Breast epithelium (tissue), 3 donors: ENCODE data around the gene EMILIN3.

Source experiments
- POLR2AphosphoS5 ChIP-seq, 3 donors: sonication (generic); formaldehyde crosslinking; IDR thresholded peaks; one replicate each; pipeline ENCODE4 v1.6.1; 2017; ENCODE audit warnings: antibody characterized with exemption in 3 of 3
- TF ChIP-seq, protein P1 (sequence below), 3 donors: fragments of 450-650 bp; IDR thresholded peaks; one replicate each; pipeline ENCODE4 v1.5.1; 2016 to 2017; ENCODE audit warnings: antibody characterized with exemption in 3 of 3, mild to moderate bottlenecking in 3 of 3, moderate library complexity in 3 of 3

DNA sequence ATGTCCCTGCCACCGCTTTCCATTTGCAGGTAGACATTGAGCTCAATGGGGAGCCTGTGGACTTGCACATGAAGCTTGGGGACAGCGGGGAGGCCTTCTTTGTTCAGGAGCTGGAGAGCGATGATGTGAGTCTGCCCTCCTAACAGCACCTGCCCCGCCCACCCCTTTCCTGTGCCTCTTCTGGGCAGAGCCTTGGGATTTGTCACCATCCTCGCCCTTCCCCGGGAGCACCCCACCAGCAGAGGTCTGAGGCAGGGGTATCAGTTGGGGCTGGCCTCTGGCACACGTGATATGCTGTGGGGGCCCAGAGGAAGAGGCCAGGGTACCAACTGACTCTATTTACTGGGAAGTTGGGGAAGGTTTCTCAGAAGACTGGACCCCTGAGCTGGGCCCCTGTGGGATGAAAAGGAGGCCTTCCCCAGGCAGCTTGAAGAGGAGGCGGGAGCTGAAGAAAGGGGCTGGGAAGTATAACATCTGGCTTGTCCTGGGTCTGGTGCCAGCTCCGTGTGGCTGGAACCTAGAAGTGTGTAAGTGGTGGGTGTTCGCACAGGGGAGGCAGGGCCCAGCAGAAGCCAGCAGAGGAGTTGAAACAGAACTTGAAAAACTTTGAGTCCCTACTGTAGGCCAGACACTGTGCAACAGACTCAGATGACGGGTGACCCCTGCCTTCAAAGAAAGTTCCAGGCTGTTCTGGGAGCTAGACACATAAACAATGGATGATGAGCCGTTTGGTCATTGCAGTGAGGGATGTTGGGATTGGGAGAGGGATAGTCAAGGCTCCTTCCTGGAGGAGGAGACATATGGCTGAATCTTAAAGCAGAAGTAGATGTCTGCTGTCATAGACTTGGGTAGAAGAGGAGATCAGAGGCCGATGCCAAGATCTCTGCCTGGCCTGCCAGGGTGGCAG, 18.8 kb downstream of the EMILIN3 start:
- TF ChIP-seq, protein P1, sequence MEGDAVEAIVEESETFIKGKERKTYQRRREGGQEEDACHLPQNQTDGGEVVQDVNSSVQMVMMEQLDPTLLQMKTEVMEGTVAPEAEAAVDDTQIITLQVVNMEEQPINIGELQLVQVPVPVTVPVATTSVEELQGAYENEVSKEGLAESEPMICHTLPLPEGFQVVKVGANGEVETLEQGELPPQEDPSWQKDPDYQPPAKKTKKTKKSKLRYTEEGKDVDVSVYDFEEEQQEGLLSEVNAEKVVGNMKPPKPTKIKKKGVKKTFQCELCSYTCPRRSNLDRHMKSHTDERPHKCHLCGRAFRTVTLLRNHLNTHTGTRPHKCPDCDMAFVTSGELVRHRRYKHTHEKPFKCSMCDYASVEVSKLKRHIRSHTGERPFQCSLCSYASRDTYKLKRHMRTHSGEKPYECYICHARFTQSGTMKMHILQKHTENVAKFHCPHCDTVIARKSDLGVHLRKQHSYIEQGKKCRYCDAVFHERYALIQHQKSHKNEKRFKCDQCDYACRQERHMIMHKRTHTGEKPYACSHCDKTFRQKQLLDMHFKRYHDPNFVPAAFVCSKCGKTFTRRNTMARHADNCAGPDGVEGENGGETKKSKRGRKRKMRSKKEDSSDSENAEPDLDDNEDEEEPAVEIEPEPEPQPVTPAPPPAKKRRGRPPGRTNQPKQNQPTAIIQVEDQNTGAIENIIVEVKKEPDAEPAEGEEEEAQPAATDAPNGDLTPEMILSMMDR (IDR thresholded peaks at IDR 0.05), result no peak
- no peak for TF ChIP-seq POLR2AphosphoS5 (IDR thresholded peaks at IDR 0.05)
